ENCODE measurements around the gene JAZF1.

GRCh38 chr7:28068811-28069216 is 111.8 kb downstream of the JAZF1 start:
- TF ChIP-seq EZH2 (IDR thresholded peaks at IDR 0.05; ENCODE audit: borderline replicate concordance) (no peak), CTCF (IDR thresholded peaks at IDR 0.05; ENCODE audit: poor library complexity) (no peak)

Measured in hepatocyte (in vitro differentiated cells).